A549 (cell line): ENCODE measurements around the gene TSC22D1. TPM values are rescaled to one million over a fixed set of nuclear protein-coding genes. Genes with fewer than 3 reads are reported as not detected.

ENCODE experiments used
- ATAC-seq, 2 experiments: fragments of 200-7000 bp in 1 of 2; fragments of >200 bp in 1 of 2; cut with Nextera tagmentation in 1 of 2; cut with Tn5 transposase in 1 of 2; 3 replicates each; pipeline versions ENCODE4 v1.8.0 to v1.9.1; 2018 to 2020; ENCODE audit warnings: mild to moderate bottlenecking in 1 of 2, moderate library complexity in 1 of 2
- CTCF ChIA-PET: fragments of 300-600 bp; sonication (Branson Sonifier 250); formaldehyde crosslinking; extraction: SDS; loops from one replicate; lab custom pipeline; 2021; ENCODE audit warnings: antibody characterized with exemption, inconsistent platforms; lab: Yijun Ruan, JAX
- POLR2A ChIA-PET: fragments of 350-600 bp; formaldehyde crosslinking; extraction: SDS; loops from one replicate; lab custom pipeline; 2021; ENCODE audit warnings: antibody characterized with exemption, inconsistent platforms; lab: Yijun Ruan, JAX
- DNase-seq, 2 experiments: peaks; one replicate each; pipeline versions ENCODE4 v3.0.0 to v3.0.0-alpha.2; 2011 to 2016; ENCODE audit warnings: low read depth in 1 of 2, low spot score in 1 of 2
- FAIRE-seq: peaks from 2 replicates; lab custom pipeline; 2011; peaks lifted over from hg19 to GRCh38; lab: Jason Lieb, UNC
- H3K27ac ChIP-seq, 2 experiments: fragments of >200 bp; sonication (Bioruptor Twin); formaldehyde crosslinking; 3 replicates each; pipeline ENCODE4 v1.5.1; 2016 to 2017
- H3K4me1 ChIP-seq: fragments of >200 bp; sonication (Bioruptor Twin); formaldehyde crosslinking; 3 replicates; pipeline ENCODE4 v1.6.1; 2016
- H3K4me2 ChIP-seq: fragments of >200 bp; sonication (Bioruptor Twin); formaldehyde crosslinking; 3 replicates; pipeline ENCODE4 v1.6.1; 2016
- H3K4me3 ChIP-seq: fragments of >200 bp; sonication (Bioruptor Twin); formaldehyde crosslinking; 3 replicates; pipeline ENCODE4 v1.5.1; 2016
- H3K9me3 ChIP-seq: fragments of >200 bp; sonication (Bioruptor Twin); formaldehyde crosslinking; 3 replicates; pipeline ENCODE4 v1.6.1; 2016
- CHD2 ChIP-seq: fragments of 150-350 bp; IDR thresholded peaks from 2 replicates; pipeline ENCODE4 v1.6.1; 2014; ENCODE audit warnings: low read length; ENCODE audit not compliant: partially characterized antibody
- CHD4 ChIP-seq: fragments of 200-600 bp; sonication (generic); IDR thresholded peaks from 2 replicates; pipeline ENCODE4 v1.6.1; 2016; ENCODE audit warnings: antibody characterized with exemption, mild to moderate bottlenecking, borderline replicate concordance
- CTCF ChIP-seq: fragments of >200 bp; sonication (Bioruptor Twin); formaldehyde crosslinking; IDR thresholded peaks from 3 replicates; pipeline ENCODE4 v1.5.1; 2016
- EHF ChIP-seq: fragments of 250-450 bp; sonication (Bioruptor Pico); IDR thresholded peaks from 2 replicates; pipeline ENCODE4 v1.5.0; 2020; ENCODE audit warnings: mild to moderate bottlenecking
- EHMT2 ChIP-seq: fragments of 200-600 bp; sonication (generic); IDR thresholded peaks from 2 replicates; pipeline ENCODE4 v1.6.1; 2016; ENCODE audit warnings: antibody characterized with exemption, low read depth, mild to moderate bottlenecking, moderate library complexity
- ELK1 ChIP-seq: fragments of 150-350 bp; IDR thresholded peaks from 2 replicates; pipeline ENCODE4 v1.6.1; 2014; ENCODE audit warnings: low read depth, mild to moderate bottlenecking, low read length
- EP300 ChIP-seq, 2 experiments: fragments of >200 bp; sonication (Bioruptor Twin); formaldehyde crosslinking; IDR thresholded peaks; 2 replicates in 1 of 2; 3 replicates in 1 of 2; pipeline ENCODE4 v1.6.1; 2016 to 2017
- FOXS1 ChIP-seq: fragments of 250-450 bp; sonication (Bioruptor Pico); IDR thresholded peaks from 2 replicates; pipeline ENCODE4 v1.5.0; 2020; ENCODE audit warnings: mild to moderate bottlenecking, moderate library complexity
- GATA3 ChIP-seq: IDR thresholded peaks from 2 replicates; pipeline ENCODE4 v1.6.1; 2012; ENCODE audit warnings: borderline replicate concordance
- HDAC2 ChIP-seq: fragments of 200-600 bp; sonication (generic); IDR thresholded peaks from 2 replicates; pipeline ENCODE4 v1.6.1; 2016
- HEYL ChIP-seq: fragments of 250-450 bp; sonication (Bioruptor Pico); IDR thresholded peaks from 2 replicates; pipeline ENCODE4 v1.8.0; 2021; ENCODE audit warnings: mild to moderate bottlenecking, moderate library complexity
- HOXB5 ChIP-seq: fragments of 250-450 bp; sonication (Bioruptor Pico); IDR thresholded peaks from 2 replicates; pipeline ENCODE4 v1.5.0; 2020; ENCODE audit warnings: mild to moderate bottlenecking, moderate library complexity
- KDM1A ChIP-seq: fragments of 200-600 bp; sonication (generic); IDR thresholded peaks from 2 replicates; pipeline ENCODE4 v1.6.1; 2016; ENCODE audit warnings: low read depth, mild to moderate bottlenecking
- MAX ChIP-seq: IDR thresholded peaks from 2 replicates; pipeline ENCODE4 v1.6.1; 2012
- NPAS2 ChIP-seq: fragments of 250-450 bp; sonication (Bioruptor Pico); IDR thresholded peaks from 2 replicates; pipeline ENCODE4 v1.8.0; 2022; ENCODE audit warnings: mild to moderate bottlenecking, moderate library complexity, borderline replicate concordance
- NR3C1 ChIP-seq: fragments of >200 bp; sonication (Bioruptor Twin); formaldehyde crosslinking; IDR thresholded peaks from 3 replicates; pipeline ENCODE4 v1.6.1; 2017
- POLR2A ChIP-seq: IDR thresholded peaks from 2 replicates; pipeline ENCODE4 v1.6.1; 2012; ENCODE audit warnings: mild to moderate bottlenecking, low read length
- POLR2AphosphoS2 ChIP-seq: conservative IDR thresholded peaks from 2 replicates; pipeline ENCODE4 v1.6.1; 2012; ENCODE audit warnings: low read length, improper control_type of control experiment, inconsistent platforms
- RNF2 ChIP-seq: fragments of 200-600 bp; sonication (generic); IDR thresholded peaks from 2 replicates; pipeline ENCODE4 v1.6.1; 2016; ENCODE audit warnings: low read depth, mild to moderate bottlenecking, antibody characterized with exemption, moderate library complexity, borderline replicate concordance
- SMC3 ChIP-seq: fragments of >200 bp; sonication (Bioruptor Twin); formaldehyde crosslinking; IDR thresholded peaks from 3 replicates; pipeline ENCODE4 v1.6.1; 2018; ENCODE audit warnings: inconsistent platforms
- TFCP2L1 ChIP-seq: fragments of 250-450 bp; sonication (Bioruptor Pico); IDR thresholded peaks from 2 replicates; pipeline ENCODE4 v1.5.0; 2021; ENCODE audit warnings: mild to moderate bottlenecking
- WGBS: methylation state at CpG from one replicate; pipeline ENCODE4 v1.1.6; 2017; ENCODE audit errors: missing lambda C conversion rate; 5-methylcytosine and 5-hydroxymethylcytosine counted together
- polyA plus RNA-seq, 4 experiments: library from polyadenylated mRNA; depleted of rRNA in 3 of 4; stranded (reverse); fragments of >200 nt; fragmentation: RNase III in 1 of 4; extraction: RNeasy Plus Mini Kit Qiagen cat#74134 plus additional on column Dnase treatment in 1 of 4; gene quantifications; 2 replicates in 3 of 4; 3 replicates in 1 of 4; pipeline ENCODE4 v1.2.3, GENCODE V29; 2011 to 2017
- TF ChIP-seq, protein P1 (sequence below): fragments of 250-450 bp; sonication (Bioruptor Pico); IDR thresholded peaks from 2 replicates; pipeline ENCODE4 v1.5.0; 2020; ENCODE audit warnings: low read depth, mild to moderate bottlenecking, moderate library complexity
- TF ChIP-seq, protein P2 (sequence below): fragments of 200-600 bp; sonication (generic); IDR thresholded peaks from 2 replicates; pipeline ENCODE4 v1.6.1; 2016; ENCODE audit warnings: antibody characterized with exemption, mild to moderate bottlenecking, moderate library complexity
- TF ChIP-seq, protein P3 (sequence below): fragments of >200 bp; sonication (Bioruptor Twin); formaldehyde crosslinking; IDR thresholded peaks from 3 replicates; pipeline ENCODE4 v1.6.1; 2016
- TF ChIP-seq, protein P4 (sequence below): IDR thresholded peaks from 2 replicates; pipeline ENCODE4 v1.6.1; 2012; ENCODE audit warnings: low read depth, borderline replicate concordance

The TSC22D1 gene
- polyA plus RNA-seq, 2 of the 4 experiments (the other 2 are of a cell fraction) = 66.8 to 196 TPM

DNA sequence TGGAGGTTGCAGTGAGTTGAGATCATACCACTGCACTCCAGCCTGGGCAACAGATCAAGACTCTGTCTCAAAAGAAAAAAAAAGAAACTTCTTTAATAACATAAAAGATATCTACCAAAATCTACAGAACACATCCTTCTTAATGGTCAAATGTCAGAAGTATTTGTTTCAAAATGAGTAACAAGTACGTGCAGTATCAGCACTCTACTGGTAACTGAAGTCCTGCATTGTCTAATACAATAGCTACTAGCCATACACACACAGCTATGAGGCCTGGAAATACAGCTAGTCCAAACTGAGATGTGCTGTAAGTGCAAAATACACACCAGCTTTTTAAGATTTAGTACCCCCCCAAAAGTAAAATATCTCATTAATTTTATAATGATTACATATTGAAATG lies 88.1 kb downstream of the TSC22D1 start:
- no peak overlapping the region for H3K4me2 ChIP-seq
- no peak overlapping the region for H3K4me3 ChIP-seq
- TF ChIP-seq HDAC2 (no peak), POLR2A (no peak), FOXS1 (CRISPR knock-in tag) (no peak), CTCF (no peak), RNF2 (no peak), GATA3 (no peak), SMC3 (no peak), HOXB5 (CRISPR knock-in tag) (no peak), MAX (no peak), KDM1A (no peak), HEYL (CRISPR knock-in tag) (no peak), CHD2 (no peak), CHD4 (no peak)
- TF ChIP-seq, protein P1, sequence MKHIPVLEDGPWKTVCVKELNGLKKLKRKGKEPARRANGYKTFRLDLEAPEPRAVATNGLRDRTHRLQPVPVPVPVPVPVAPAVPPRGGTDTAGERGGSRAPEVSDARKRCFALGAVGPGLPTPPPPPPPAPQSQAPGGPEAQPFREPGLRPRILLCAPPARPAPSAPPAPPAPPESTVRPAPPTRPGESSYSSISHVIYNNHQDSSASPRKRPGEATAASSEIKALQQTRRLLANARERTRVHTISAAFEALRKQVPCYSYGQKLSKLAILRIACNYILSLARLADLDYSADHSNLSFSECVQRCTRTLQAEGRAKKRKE (CRISPR knock-in tag) = no peak
- TF ChIP-seq, protein P2, sequence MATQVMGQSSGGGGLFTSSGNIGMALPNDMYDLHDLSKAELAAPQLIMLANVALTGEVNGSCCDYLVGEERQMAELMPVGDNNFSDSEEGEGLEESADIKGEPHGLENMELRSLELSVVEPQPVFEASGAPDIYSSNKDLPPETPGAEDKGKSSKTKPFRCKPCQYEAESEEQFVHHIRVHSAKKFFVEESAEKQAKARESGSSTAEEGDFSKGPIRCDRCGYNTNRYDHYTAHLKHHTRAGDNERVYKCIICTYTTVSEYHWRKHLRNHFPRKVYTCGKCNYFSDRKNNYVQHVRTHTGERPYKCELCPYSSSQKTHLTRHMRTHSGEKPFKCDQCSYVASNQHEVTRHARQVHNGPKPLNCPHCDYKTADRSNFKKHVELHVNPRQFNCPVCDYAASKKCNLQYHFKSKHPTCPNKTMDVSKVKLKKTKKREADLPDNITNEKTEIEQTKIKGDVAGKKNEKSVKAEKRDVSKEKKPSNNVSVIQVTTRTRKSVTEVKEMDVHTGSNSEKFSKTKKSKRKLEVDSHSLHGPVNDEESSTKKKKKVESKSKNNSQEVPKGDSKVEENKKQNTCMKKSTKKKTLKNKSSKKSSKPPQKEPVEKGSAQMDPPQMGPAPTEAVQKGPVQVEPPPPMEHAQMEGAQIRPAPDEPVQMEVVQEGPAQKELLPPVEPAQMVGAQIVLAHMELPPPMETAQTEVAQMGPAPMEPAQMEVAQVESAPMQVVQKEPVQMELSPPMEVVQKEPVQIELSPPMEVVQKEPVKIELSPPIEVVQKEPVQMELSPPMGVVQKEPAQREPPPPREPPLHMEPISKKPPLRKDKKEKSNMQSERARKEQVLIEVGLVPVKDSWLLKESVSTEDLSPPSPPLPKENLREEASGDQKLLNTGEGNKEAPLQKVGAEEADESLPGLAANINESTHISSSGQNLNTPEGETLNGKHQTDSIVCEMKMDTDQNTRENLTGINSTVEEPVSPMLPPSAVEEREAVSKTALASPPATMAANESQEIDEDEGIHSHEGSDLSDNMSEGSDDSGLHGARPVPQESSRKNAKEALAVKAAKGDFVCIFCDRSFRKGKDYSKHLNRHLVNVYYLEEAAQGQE = no peak
- TF ChIP-seq, protein P3, sequence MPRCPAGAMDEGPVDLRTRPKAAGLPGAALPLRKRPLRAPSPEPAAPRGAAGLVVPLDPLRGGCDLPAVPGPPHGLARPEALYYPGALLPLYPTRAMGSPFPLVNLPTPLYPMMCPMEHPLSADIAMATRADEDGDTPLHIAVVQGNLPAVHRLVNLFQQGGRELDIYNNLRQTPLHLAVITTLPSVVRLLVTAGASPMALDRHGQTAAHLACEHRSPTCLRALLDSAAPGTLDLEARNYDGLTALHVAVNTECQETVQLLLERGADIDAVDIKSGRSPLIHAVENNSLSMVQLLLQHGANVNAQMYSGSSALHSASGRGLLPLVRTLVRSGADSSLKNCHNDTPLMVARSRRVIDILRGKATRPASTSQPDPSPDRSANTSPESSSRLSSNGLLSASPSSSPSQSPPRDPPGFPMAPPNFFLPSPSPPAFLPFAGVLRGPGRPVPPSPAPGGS = no peak
- TF ChIP-seq, all 56 proteins: peak for 0
- ChIA-PET POLR2A (no interaction called here), CTCF (no interaction called here)
- peaks cover 5% of the 10 kb centered on the region; the same call in 2 of the 3 replicates for H3K4me1 ChIP-seq
- ATAC-seq = no peak
- no peak overlapping the region for H3K27ac ChIP-seq
- no peak for FAIRE-seq
- no peak for DNase-seq
- WGBS = 96% methylated on average over 1 of the region's 1 CpG
- no peaks in the 10 kb centered on the region for H3K9me3 ChIP-seq

DNA sequence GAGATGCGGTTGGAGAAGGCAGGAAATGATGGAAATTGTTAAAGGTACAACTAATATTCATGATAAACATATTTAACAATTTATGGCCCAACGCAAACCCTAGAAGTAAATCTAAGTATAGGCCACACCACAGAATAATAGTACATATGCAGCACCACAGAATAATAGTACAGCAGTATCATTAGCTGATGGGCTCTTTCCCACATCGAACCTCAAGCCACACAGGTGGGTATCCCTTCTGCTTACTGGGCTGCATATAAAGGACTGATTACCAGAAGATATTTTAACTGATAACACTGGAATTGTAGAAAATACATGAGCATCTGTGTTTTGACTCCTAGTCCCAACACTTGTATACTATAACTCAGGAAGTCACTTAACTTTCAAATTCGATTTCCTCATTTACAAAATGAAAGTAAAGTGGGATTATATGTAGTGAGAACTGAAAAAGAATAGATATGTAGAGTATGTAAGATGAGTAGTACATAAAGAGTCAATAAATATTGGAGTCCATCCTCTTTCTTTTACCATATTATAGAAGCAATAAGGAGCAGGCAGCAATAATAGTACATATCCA lies 91.5 kb downstream of the TSC22D1 start:
- FAIRE-seq = no peak
- peak overlapping the region in 1 of 2 experiments; percentile 28; a peak in 1 of 6 replicates for H3K27ac ChIP-seq
- H3K9me3 ChIP-seq = no peaks in the 10 kb centered on the region
- no peak overlapping the region for H3K4me3 ChIP-seq
- no peak overlapping the region for H3K4me2 ChIP-seq
- no peak for ATAC-seq
- POLR2A ChIA-PET = no interaction called here
- no peak for DNase-seq
- 62% methylated on average over 4 of the region's 4 CpGs for WGBS
- peaks cover 8% of the 10 kb centered on the region; the same call in 2 of the 3 replicates for H3K4me1 ChIP-seq
- CTCF ChIA-PET = interaction anchor here (0.6 to 2.8 kb wide), 13 partner anchors 13 to 485 kb away, joined by 3 to 11 read pairs (median 4); no protein-coding TSS in a partner anchor
- TF ChIP-seq, protein P4, sequence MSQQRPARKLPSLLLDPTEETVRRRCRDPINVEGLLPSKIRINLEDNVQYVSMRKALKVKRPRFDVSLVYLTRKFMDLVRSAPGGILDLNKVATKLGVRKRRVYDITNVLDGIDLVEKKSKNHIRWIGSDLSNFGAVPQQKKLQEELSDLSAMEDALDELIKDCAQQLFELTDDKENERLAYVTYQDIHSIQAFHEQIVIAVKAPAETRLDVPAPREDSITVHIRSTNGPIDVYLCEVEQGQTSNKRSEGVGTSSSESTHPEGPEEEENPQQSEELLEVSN = no peak
- TF ChIP-seq TFCP2L1 (CRISPR knock-in tag) (no peak), POLR2AphosphoS2 (no peak), EHMT2 (no peak), SMC3 (no peak), EHF (CRISPR knock-in tag) (no peak), NPAS2 (CRISPR knock-in tag) (no peak), NR3C1 (no peak), CHD4 (no peak), POLR2A (no peak), ELK1 (no peak), CHD2 (no peak), EP300 (IDR thresholded peaks at IDR 0.05) (no peak)
- TF ChIP-seq, protein P3 = no peak
